D721Med (cell line): ENCODE data around the gene TRIM23.
"Not testable (repeated sequence)": the region's sequence is repeated elsewhere in the genome, so short reads cannot be mapped to it uniquely, and the experiment has no call there.

Experiments
- DNase-seq: peaks from one replicate; pipeline ENCODE4 v3.0.0; 2011; ENCODE audit warnings: low spot score; ENCODE audit not compliant: insufficient read length
- FAIRE-seq: peaks from 2 replicates; lab custom pipeline; 2011; peaks lifted over from hg19 to GRCh38; lab: Jason Lieb, UNC
- CTCF ChIP-seq: IDR thresholded peaks from 2 replicates; pipeline ENCODE4 v1.5.1; 2012; ENCODE audit warnings: mild to moderate bottlenecking, control low read depth; ENCODE audit not compliant: insufficient read depth; ENCODE audit errors: missing control alignments

Gene TRIM23

GRCh38 chr5:65620021-65620420 is 4.1 kb downstream of the TRIM23 start:
- DNase-seq: no peak
- TF ChIP-seq CTCF: no peak
- FAIRE-seq: no peak

- TF ChIP-seq CTCF: no peak
- DNase-seq (no peak), FAIRE-seq (no peak)
Observed at GRCh38 chr5:65612298-65612907, 11.7 kb downstream of the TRIM23 start.

GRCh38 chr5:65611524-65611923 is 12.6 kb downstream of the TRIM23 start:
- no peak for DNase-seq
- no peak for TF ChIP-seq CTCF
- no peak for FAIRE-seq

GRCh38 chr5:65601761-65602160 is 22.4 kb downstream of the TRIM23 start:
- not testable (repeated sequence) for FAIRE-seq, DNase-seq

- no peak for DNase-seq
- TF ChIP-seq CTCF: no peak
- no peak for FAIRE-seq
Observed at GRCh38 chr5:65588694-65589093, 35.4 kb downstream of the TRIM23 start.

- no peak for TF ChIP-seq CTCF
- FAIRE-seq (no peak), DNase-seq (no peak)
Observed at GRCh38 chr5:65577141-65577540, 47.0 kb downstream of the TRIM23 start.

GRCh38 chr5:65570598-65571226 is 53.4 kb downstream of the TRIM23 start:
- TF ChIP-seq CTCF: no peak
- DNase-seq (no peak), FAIRE-seq (no peak)

GRCh38 chr5:65566505-65566904 is 57.6 kb downstream of the TRIM23 start:
- TF ChIP-seq CTCF: no peak
- FAIRE-seq (no peak), DNase-seq (no peak)
